HG03196 (cell line): ENCODE measurements around the gene TCOF1.

Source experiments
- ATAC-seq: cut with Tn5 transposase; IDR thresholded peaks from one replicate; pipeline ENCODE4 v1.9.1; 2021; ENCODE audit not compliant: unreplicated experiment

TCOF1 gene

DNA sequence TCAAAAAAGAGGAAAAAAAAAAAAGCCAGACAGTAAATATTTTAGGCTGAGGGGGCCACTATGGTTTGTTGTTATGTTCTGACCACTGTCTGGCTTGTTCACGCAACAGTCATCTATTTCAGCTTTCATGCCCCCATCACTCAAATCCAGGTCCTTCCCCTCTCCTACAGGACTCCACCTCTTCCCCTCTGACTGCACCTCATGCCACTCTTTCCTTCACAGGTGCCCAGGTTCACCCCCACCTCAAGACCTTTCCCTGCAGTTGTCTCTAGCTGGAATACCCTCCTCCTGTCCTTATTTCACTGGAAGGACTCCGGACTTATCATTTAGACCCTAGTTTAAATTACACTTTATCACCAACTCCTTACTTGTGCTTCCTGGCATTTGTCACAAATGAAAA, 88.6 kb downstream of the TCOF1 start:
- ATAC-seq: no peak

- no peak for ATAC-seq
Observed at GRCh38 chr5:150446583-150446982, 89.1 kb downstream of the TCOF1 start.

DNA sequence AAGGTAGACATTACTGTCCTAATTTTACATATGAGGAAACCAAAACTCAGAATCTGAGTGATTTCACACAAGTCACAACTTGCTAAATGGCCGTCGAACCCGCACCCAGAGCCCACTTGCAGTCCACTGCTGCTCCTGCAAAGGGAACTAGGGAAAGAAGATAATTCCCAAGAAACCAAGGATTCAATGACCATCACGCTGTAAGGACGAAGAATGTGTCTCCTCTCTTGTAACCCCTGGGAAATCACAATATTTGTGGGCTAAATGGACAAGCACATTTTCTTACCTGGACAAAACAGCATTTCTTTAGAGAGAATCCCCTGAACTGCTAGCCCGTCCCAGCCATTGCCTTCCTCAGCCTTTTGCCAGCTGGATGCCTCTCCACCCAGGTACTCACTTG, 89.7 kb downstream of the TCOF1 start:
- ATAC-seq: no peak

GRCh38 chr5:150448334-150448733, 90.8 kb downstream of the TCOF1 start:
- no peak for ATAC-seq

DNA sequence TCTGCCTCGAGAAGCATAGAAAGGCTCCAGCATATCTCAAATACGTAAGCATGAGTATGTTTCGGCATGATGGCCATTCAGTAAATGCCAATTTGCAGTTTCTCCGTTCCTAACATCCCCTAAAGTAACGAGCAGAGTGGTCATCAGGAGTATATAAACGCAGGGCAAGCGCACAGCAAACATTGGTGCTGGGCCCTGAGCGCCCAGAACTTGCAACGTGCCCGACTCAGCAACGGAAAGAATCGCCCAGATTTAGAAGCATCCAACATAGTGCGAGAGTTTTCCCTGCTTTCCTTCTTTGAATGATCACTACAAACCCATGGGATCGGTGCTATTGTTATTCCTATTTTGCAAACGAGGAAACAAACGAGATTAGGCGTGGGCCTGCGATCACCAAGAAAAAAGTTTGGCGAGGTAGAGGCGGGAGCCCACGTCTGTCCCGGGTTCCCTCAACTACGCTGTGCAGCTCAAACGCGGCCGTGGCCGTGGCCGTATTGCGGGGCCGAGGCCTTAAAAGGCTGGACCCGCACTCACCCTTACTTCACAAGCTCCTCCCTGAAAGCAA, 91.5 kb downstream of the TCOF1 start:
- peak; percentile 22 for ATAC-seq
